ENCODE measurements around the gene GTF3A.
A peak's percentile ranks its signal among the peaks of the same experiment; 100 is the strongest.
"Not testable (repeated sequence)": the region's sequence is repeated elsewhere in the genome, so short reads cannot be mapped to it uniquely, and the experiment has no call there.

The GTF3A gene

GRCh38 chr13:27396252-27396846 is 28.1 kb upstream of the GTF3A start:
- H3K4me3 ChIP-seq (ENCODE audit: low read length) = no peak overlapping the region
- TF ChIP-seq, protein P1, sequence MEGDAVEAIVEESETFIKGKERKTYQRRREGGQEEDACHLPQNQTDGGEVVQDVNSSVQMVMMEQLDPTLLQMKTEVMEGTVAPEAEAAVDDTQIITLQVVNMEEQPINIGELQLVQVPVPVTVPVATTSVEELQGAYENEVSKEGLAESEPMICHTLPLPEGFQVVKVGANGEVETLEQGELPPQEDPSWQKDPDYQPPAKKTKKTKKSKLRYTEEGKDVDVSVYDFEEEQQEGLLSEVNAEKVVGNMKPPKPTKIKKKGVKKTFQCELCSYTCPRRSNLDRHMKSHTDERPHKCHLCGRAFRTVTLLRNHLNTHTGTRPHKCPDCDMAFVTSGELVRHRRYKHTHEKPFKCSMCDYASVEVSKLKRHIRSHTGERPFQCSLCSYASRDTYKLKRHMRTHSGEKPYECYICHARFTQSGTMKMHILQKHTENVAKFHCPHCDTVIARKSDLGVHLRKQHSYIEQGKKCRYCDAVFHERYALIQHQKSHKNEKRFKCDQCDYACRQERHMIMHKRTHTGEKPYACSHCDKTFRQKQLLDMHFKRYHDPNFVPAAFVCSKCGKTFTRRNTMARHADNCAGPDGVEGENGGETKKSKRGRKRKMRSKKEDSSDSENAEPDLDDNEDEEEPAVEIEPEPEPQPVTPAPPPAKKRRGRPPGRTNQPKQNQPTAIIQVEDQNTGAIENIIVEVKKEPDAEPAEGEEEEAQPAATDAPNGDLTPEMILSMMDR (IDR thresholded peaks at IDR 0.05; ENCODE audit: insufficient read depth, low read depth, low read length, missing control alignments) = no peak
- DNase-seq (ENCODE audit: low read depth) = no peak

GRCh38 chr13:27398360-27398759 is 26.1 kb upstream of the GTF3A start:
- no peak for DNase-seq (ENCODE audit: low read depth)
- H3K4me3 ChIP-seq (ENCODE audit: low read length) = no peak overlapping the region
- TF ChIP-seq, protein P1 (IDR thresholded peaks at IDR 0.05; ENCODE audit: insufficient read depth, low read depth, low read length, missing control alignments) = no peak

GRCh38 chr13:27400405-27400804 is 24.0 kb upstream of the GTF3A start:
- H3K4me3 ChIP-seq (ENCODE audit: low read length); DNase-seq (ENCODE audit: low read depth): not testable (repeated sequence)

DNA sequence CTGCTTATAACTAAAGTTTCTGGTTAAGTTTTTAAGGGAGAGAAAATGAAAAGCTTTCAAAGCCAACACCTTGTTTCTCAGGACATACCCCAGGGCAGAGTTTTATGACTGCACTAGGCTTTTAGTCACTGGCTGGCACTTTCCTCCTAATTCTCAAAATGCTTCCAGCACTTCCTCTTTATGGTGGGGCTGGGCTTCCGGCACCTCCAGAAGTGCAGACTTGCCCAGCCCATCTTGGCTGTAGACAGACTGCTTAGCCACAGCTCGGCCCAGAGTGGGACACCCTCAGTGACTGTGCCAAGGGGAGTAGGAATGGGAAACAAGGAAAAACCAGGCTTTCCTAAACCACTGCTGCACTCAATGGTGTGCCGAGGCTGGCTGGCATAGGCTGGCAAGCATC is 23.2 kb upstream of the GTF3A start:
- H3K4me3 ChIP-seq (ENCODE audit: low read length) = no peak overlapping the region
- TF ChIP-seq, protein P1 (IDR thresholded peaks at IDR 0.05; ENCODE audit: insufficient read depth, low read depth, low read length, missing control alignments) = no peak
- DNase-seq (ENCODE audit: low read depth) = peak; percentile 25

DNA sequence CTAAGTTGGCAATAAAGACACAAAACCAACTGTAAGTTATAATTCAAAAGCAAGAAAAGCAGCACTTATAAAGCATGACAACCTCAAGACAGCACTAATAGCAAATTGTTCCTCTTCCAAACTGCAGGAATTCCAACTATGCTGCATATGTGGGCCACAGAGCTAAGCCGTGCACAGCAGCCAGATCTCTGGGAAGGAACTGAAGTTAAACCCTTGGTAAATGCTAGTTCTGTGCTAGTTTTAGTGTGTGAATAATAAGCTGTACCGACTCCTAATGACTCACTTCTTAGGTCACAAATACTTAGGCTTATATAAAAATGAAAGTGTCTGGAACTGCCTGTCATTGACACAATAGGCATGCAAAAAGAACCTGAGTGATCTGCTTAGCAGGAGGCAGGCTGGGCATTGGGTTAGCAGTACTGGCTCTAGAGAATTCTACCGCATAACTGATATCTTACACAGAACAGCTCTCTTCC is 21.2 kb upstream of the GTF3A start:
- peak; percentile 44 for DNase-seq (ENCODE audit: low read depth)
- no peak overlapping the region for H3K4me3 ChIP-seq (ENCODE audit: low read length)
- TF ChIP-seq, protein P1 (IDR thresholded peaks at IDR 0.05; ENCODE audit: insufficient read depth, low read depth, low read length, missing control alignments) = no peak

- DNase-seq (ENCODE audit: low read depth) = no peak
- TF ChIP-seq, protein P1 (IDR thresholded peaks at IDR 0.05; ENCODE audit: insufficient read depth, low read depth, low read length, missing control alignments) = no peak
- H3K4me3 ChIP-seq (ENCODE audit: low read length) = no peak overlapping the region
Measured at GRCh38 chr13:27403727-27404385, 20.6 kb upstream of the GTF3A start.

DNA sequence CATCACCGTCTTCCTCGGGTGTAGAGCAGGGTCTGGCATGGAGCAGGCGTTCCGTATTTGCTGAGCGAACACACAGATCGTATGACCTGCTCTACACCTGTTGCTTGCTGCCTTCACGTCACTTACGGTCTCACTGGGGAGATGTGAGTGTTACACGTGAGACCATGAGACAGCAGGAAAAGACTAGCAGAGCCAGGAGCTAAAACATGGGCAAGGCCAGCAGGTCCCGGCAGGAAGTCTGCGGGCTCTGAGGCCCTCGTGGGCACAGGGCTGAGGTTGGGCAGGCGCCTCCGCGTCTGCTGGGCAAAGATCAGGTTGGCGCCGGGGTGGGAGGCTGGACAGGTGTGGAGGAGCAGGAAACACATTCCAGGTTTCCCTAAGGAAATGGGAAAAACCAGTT is 19.7 kb upstream of the GTF3A start:
- H3K4me3 ChIP-seq (ENCODE audit: low read length) = no peak overlapping the region
- TF ChIP-seq, protein P1 (IDR thresholded peaks at IDR 0.05; ENCODE audit: insufficient read depth, low read depth, low read length, missing control alignments) = no peak
- DNase-seq (ENCODE audit: low read depth) = no peak

Data from epithelial cell of esophagus (primary cell).